NK-92 treated with Interleukin-12 subunit alpha and Interleukin-12 subunit beta, amount 100 ng/mL, for 24 hours (cell line): Measurements from ENCODE around the gene TMEM185A.
"Not testable (repeated sequence)": the region's sequence is repeated elsewhere in the genome, so short reads cannot be mapped to it uniquely, and the experiment has no call there.

Source experiments
- DNase-seq: peaks from one replicate; lab custom pipeline; 2025; lab: John Stamatoyannopoulos, UW

TMEM185A gene

DNA sequence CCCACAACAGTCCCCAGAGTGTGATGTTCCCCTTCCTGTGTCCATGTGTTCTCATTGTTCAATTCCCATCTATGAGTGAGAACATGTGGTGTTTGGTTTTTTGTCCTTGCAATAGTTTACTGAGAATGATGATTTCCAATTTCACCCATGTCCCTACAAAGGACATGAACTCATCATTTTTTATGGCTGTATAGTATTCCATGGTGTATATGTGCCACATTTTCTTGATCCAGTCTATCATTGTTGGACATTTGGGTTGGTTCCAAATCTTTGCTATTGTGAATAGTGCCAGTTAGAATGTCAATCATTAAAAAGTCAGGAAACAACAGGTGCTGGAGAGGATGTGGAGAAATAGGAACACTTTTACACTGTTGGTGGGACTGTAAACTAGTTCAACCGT lies 11.9 kb downstream of the TMEM185A start:
- not testable (repeated sequence) for DNase-seq

DNA sequence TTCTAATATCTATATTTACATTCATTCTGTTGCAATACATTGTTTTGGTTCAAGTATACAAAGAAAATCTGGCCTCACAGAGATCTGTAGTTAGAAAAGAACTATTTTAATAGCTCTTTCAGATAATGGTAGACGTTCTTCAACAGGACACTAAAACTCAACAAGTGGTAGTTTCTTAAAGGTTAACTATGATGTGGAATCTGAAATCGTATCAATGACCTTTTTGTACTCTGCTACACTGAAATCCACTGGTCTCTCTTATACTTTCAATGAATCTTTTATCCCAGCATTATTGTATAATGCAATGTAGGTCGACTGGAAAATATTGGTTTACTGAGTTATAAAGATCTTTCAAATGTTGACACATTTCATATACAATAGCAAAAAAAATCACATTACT lies 12.7 kb downstream of the TMEM185A start:
- no peak for DNase-seq

DNA sequence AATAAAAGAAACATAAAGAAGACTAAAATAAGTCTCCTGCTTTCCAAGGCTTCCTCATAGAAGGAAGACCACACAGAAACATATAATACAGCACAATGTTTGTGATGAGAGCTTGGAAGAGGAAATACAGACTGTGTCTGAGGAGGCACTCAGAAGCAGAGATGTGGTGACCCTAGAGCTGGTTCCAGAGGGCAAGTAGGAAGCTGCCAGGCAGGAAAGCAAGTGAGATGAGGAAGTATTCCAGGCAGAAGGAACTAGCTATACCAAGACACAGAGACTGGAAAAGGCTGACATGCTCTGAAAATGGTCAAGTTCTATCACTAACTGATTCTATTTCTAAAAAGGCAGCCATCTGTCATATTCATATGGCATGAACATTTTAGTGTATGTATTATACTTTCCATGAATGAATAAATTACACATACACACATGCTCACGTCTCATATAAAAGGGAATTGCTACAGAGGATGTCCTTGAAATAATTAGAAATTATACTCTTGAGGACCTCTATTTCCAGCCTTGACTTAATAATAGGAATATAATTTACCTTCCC lies 19.9 kb downstream of the TMEM185A start:
- DNase-seq: no peak

DNA sequence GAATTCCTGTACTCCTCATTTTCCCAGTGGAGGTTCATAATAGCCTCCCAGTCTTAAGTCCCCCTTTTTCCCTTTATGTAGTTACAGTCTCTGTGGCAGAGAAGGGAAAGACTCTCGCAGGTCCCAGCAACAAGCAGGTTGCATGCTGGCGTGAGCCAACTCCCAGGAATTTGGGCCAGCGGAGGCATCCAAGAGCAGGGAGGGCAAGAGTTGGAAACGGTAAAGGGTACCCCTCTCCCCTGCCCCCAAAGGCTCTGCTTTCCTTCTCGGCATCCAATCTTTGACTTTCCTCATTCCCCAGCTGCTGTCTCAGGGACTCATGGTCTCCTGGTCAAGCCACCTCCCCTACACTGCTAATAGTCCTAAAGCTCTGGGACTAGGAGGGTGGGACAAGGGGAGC lies 21.1 kb downstream of the TMEM185A start:
- no peak for DNase-seq

DNA sequence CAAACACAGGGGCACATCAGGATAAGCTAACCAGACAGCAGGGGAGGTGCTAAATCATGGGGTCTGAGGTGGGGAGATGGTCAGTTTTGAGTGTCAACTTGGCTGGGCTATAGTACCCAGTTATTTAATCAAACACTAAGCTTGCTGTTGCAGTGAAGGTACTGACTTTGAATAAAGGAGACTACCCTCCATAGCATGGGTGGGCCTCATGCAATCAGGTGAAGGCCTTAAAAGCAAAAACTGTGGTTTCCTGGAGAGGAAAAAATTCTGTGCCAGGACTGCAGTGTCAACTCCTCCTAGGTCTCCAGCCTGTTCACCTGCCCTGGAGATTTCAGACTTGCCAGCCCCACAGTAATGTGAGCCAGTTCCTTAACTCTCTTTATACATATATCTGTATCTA lies 23.9 kb downstream of the TMEM185A start:
- DNase-seq: no peak

DNA sequence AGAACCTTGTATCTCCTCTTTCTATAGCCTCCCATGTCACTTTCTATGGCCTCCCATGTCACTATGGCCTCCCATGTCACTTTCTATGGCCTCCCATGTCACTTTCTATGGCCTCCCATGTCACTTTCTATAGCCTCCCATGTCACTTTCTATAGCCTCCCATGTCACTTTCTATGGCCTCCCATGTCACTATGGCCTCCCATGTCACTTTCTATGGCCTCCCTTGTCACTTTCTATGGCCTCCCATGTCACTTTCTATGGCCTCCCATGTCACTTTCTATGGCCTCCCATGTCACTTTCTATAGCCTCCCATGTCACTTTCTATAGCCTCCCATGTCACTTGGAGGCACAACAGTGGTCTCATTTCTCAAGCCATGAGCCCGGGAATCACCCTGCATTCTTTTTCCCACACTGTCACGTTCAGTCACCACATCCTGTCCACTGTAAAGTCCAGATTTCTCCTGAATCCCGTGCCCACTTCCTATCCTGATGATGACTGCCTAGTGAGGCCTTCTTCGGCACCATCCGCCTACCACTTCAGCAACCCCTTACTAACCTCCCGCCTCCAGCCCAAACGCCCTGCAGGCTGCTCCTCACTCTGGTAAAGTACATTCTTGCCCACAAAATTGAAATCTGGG lies 26.2 kb downstream of the TMEM185A start:
- not testable (repeated sequence) for DNase-seq

DNA sequence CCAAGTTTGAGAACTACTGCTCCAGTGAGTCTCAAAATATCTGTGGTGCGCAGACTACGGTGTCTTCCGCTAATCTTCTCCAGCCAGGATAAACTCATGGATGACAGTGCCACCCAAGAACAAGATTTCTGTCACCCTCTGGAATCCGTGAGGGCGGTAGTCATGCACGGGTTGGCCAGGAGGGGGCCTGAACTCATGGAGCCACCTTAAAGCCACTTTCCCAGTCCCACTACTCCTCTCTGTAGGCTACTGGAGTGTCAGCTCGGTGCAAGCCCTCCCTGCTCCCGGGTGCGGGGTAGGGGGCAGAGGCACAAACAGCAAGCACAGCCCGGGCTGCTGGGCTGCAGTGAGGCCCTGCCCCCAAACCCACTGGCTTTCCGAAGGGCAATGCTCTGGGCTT lies 33.0 kb downstream of the TMEM185A start:
- not testable (repeated sequence) for DNase-seq

DNA sequence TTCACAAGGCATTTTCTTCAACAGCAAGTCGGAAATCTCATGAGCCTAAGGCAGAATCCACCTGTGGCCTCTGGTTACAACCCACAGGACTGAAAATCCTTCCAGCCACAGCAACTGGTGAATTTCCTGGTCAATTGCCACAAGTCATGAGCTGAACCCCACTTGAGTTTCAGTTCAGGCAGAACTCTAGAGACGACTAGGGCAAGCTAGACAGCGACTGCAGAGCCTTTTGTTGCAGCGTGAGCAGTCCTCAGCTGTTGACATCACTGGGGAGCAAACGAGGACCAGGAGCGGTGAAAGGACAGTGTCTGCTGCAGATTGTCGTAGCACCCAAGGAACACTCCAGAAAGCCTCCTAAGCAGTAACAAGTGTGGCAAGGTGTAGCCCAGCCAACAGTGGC lies 35.6 kb downstream of the TMEM185A start:
- DNase-seq: not testable (repeated sequence)

DNA sequence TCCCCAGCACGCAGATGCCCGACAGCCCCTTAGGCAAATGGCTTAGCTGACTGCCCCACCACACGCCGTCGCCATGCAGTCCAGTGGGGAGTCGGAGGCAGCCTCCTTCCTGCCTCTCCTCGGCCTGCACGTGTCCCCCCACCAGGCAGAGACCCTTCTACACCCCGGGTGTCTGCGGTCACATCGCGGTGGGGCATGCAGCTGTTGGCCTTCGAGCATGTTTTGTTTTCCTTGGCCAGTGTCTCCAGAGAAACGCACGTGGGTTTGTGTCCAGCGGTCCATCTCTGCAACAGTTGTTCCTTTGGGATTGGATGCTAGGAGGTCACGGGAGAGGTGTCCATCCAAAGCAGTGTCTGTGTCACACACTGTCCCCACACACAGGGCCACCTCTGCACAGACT lies 36.4 kb downstream of the TMEM185A start, which contains the start of gene HSFX2:
HSFX2 (minus strand) TSS at position 101 of the 400 bp plus-strand sequence. CDS start 614 bp downstream, outside the sequence.
- not testable (repeated sequence) for DNase-seq

DNA sequence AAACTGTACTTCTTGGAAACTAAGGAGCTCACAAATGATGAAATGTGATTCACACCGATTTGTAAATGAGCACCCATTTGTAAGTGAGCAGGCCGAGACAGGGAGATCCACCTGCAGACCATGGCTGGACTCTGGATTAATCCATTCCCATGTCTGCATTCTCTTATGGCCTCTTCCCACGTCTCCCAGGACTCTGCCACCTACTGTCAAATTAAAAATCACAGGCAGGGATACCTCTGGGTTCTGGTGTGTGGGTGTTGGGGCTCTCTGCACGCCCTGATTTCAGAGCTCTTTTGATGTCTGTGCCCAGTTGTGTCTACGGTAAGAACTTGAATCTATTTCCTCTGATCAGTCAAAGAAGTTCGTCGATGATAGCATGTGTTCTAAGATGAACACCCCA lies 40.6 kb downstream of the TMEM185A start:
- not testable (repeated sequence) for DNase-seq

DNA sequence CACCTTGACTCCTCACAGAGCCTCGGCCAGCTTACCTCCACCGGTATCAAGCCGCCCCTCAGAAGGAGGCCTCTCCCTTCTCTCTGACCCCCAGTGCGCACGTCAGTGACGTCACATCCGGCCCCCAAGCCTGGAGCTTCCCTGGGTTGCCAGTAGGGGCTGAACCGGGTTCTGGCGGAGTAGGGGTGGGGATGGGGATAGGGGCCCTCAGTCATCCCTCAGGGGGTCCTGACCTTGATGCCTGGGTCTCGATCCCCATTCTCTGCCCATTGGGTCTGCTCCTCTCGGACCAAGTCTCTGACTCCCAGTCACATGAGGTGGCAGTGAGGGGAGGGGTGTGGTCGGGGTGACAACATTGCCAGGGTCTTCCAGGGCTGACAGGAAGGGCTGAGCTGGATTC lies 44.2 kb downstream of the TMEM185A start, which contains the start of gene MAGEA9B:
MAGEA9B (minus strand) TSS at position 101 of the 400 bp plus-strand sequence. CDS start 4,280 bp downstream, outside the sequence.
- DNase-seq: not testable (repeated sequence)

DNA sequence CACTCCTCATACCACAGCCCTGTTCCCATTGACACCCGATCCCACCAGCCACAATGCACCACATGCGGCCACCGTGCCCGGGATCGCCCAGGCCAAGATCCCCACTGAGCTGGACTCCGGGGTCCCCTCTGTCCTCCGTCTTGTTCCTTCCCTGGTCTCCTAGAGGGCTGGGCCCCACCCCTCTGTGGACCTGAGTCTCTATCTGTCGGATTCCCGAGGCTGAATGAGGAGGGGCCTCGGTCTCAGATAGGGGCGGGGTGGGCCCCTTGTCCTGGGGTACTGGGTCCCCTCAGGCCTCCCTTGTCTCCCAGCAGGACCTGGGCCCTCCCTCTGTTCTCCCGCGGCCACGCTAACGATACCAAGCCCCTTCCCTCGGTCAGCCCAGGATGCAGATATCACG lies 46.0 kb downstream of the TMEM185A start:
- not testable (repeated sequence) for DNase-seq

DNA sequence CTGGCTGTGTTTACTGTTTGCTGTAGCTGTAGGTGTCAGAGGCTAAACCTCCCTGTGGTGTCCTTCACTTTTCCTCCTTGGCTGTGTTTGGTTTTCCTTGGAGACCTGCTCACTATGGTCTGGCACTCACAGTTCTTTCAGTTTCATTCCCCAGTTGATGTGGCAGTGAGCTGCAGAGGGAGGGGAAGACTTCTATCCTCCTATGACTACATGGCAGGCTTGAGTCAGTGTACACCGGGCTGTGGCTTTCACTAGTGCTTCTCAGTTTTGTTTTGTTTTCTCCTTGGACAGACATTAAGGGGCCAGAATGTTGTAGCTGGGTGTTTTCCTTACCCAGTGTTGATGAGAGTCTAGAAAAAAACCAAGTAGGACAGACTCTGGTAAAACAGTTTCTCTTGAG lies 58.1 kb downstream of the TMEM185A start:
- not testable (repeated sequence) for DNase-seq

DNA sequence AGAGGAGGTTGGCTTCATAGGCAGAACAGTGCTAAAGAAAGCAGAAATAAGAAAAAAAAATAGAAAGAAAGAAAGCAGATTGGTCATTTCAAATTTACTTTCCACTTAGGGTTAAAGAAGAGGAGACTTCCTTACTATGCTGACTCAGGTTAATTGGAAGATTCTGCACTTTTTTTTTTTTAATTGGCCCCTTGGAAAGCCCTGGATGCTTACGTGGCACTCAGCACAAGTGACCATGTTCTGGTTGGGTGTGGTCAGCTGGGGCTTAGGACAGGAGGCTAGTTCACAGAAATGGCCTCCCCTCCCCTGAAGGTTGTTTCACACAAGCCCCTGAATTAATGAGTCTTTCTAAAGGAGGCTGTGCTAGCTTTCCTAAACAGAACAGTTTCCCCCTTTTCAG lies 58.8 kb downstream of the TMEM185A start:
- DNase-seq: no peak

DNA sequence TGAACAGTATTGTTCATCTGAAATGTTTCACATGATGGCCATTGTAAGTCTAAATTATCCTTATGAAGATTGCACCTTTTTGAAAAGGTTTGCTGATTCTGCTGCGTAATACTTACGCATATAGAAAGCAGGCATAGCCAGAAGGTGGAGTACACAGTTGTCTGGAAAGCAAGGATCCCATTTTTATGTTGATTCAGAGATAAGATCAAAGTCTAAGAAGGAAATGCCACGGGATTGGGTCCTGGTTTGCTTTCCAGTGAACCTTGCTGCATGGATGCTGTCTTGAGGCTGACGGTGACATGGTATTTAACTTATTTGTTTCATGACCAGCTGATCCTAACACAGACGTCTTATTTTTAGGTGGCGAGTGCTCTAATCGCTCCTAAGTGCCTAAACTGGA lies 59.8 kb downstream of the TMEM185A start:
- DNase-seq: no peak

DNA sequence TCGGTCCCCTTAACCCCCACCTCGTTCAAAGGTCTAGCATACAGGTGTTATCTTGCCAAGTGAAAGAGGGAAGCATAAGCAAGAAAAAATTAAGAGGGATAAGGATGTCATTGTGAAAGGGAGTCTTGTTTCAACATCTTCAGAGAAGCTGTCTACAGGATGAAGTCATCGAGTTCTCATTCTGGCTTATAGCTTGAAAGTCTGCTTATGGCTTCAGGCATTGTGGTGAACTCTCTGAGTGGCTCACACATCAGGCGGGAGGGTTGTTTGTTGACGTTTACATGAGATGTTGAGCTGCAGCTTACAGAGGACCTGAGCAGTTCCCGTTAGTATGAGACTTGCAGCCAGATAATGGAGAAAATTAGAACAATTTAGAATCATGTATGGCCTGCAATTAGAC lies 60.9 kb downstream of the TMEM185A start:
- no peak for DNase-seq

DNA sequence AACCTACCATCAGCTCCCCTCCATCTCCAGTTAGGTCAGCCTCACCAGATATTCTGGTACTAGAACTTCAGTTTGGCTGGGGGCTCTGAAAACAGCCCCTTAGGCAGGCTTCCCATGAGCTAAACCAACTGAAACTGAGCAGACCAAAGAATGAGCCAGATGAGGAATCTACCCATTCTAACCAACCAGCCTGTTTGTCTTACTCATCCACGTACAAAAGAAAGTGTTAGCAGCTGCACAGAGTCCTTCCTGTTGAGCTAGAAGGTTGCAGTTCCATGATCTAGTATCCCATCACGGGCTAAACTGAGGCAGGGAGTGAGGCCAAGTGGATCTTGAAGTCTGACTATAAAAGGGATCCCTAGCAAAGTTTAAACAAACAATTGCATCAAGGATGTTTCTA lies 61.8 kb downstream of the TMEM185A start:
- DNase-seq: no peak

DNA sequence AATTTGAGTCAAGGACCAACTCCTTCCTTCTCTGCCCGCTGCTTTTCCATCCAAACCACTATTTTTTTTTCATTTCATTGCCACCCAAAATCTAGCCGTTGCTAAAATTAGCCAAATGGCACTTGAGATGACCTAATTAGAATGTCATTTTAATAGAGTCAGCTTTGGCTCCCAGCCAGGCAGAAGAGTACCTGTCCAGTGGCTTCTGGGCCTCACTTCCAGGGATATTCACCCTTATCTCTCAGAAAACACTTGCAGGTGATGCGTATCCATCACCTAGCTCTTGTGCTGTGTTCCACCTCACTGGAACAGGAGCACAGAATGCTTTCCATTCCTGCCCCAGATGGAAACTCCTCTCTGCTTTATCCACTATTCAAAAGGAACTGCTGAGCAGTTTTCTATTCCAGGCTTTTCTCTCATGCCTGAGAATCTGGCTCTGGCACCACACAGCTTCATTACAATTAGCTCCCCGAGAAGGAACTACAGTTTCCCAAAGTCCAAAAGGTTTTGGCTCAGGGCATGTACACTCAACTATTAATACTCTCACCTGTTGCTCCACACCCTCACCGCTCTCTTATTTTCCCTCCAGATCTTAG lies 62.8 kb downstream of the TMEM185A start:
- no peak for DNase-seq

DNA sequence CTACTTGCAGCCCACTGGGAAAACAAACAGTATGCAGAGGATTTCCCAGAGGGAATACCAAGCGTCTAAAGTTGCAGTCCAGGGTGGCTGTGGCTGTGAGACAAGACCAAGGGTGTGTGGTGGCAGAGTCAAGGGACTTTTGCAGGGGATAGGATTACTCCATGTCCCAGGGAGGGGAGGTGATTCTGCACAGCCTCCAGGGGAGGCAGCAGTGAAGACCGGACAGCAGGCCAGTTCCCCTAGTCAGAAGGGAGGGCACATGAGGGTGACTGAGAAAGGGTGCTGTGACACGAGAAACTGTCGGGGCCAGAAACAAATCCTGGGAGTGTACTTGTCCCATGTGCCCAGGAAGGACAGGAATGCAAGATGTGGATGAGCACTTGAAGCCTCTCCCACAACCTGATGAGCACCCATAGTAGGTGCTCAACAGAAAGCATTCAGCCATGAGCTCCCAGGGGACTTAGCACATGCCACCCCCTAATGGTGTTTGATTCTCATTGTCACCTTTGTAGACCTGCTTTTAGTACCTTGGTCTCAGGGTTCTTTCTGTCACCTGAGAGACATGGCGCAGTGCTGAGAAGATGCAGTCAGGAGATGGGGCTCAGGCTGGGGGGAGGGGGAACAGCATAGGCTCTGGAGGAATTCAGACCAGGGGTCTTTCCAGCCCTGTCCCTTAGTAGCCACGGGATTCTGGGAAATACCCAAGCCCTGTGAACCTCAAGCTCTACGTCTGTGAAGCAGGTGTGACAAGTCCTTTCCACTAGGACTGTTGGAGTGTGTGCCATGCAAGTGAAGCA lies 63.8 kb downstream of the TMEM185A start:
- no peak for DNase-seq

DNA sequence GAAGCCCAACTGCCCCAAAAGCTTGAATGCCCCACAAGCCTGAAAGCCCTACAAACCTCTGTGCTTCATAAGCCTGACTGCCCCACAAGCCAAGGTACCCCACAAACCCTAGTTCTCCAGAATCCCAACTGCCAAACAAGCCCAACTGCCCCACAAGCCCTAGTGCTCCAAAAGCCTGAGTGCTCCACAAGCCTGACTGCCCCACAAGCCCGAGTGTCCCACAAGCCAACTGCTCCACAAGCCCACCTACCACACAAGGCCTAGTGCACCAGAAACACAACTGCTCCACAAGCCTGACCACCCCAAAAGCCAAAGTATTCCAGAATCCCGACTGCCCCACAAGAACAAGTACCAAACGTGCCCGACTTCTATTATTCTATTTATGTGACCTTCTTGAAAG lies 68.2 kb downstream of the TMEM185A start:
- no peak for DNase-seq

DNA sequence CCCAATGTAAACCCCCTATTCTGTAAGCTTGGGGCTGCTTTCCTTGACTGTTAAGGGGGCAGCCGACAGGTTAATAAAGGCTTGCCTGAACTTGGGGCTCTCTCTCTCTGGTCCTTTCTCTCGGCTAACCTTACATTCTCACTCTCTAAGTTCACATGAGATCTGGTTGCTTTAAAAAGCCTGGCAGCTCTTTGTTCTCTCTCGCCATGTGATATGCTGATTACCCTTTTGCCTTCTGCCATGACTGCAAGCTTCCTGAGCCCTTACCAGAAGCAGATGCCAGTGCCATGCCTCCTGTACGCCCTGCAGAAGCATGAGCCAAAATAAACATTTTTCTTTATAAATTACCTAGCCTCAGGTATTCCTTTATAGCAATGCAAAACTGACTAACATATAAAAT lies 76.3 kb downstream of the TMEM185A start:
- DNase-seq: not testable (repeated sequence)

DNA sequence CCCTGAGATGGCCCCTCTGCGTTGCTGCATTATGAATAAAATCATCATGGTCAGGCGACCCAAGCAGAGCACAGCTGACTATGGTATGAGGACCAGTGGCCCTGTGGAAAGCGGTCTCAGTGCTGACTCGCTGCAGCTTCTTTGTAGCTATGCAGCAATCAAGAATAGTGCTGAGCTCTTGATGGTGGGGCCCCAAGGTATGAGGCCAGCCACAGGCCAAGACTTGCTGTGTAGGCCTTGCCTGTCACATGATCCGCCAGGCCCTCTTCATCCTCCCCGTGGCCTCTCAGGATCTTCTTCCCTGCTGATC lies 79.7 kb downstream of the TMEM185A start:
- DNase-seq: not testable (repeated sequence)
